Pancreas (tissue), 10 donors: ENCODE data around the gene SCD5. TPM values are rescaled to one million over a fixed set of nuclear protein-coding genes. Genes with fewer than 3 reads are reported as not detected.

ENCODE experiments used
- ATAC-seq, 4 donors: fragments of 200-7000 bp; cut with Tn5 transposase; one replicate each; pipeline versions ENCODE4 v1.8.0 to v1.9.1; 2020; ENCODE audit warnings: mild to moderate bottlenecking in 4 of 4, moderate library complexity in 4 of 4
- DNase-seq, 6 donors: peaks; one replicate each; pipeline ENCODE4 v3.0.0-alpha.2; 2020
- FAIRE-seq: peaks from 2 replicates; lab custom pipeline; 2012; peaks lifted over from hg19 to GRCh38; lab: Jason Lieb, UNC
- H3K27ac ChIP-seq, 4 donors: fragments of 200-600 bp; sonication (generic); 1 replicate in 3 of 4; 2 replicates in 1 of 4; pipeline versions ENCODE4 v1.5.0 to v1.8.0; 2020
- H3K27me3 ChIP-seq, 4 donors: fragments of 200-600 bp; one replicate each; pipeline ENCODE4 v1.8.0; 2021
- H3K36me3 ChIP-seq, 3 donors: fragments of 200-600 bp; sonication (generic) in 1 of 3; one replicate each; pipeline versions ENCODE4 v1.5.0 to v1.8.0; 2020 to 2021
- H3K4me1 ChIP-seq, 3 donors: fragments of 200-600 bp; one replicate each; pipeline ENCODE4 v1.8.0; 2021
- H3K4me3 ChIP-seq, 4 donors: fragments of 200-600 bp; sonication (generic) in 2 of 4; one replicate each; pipeline versions ENCODE4 v1.5.0 to v1.8.0; 2020 to 2021
- H3K9me3 ChIP-seq, 4 donors: fragments of 200-600 bp; one replicate each; pipeline ENCODE4 v1.8.0; 2021
- CTCF ChIP-seq, 4 donors: fragments of 200-600 bp; sonication (generic) in 3 of 4; IDR thresholded peaks; one replicate each; pipeline versions ENCODE4 v1.5.0 to v1.8.0; 2021; ENCODE audit warnings: antibody characterized with exemption in 4 of 4
- WGBS, 2 donors: extraction: QIAGEN DNeasy Blood & Tissue Kit; methylation state at CpG; one replicate each; pipeline ENCODE4 v1.1.7; 2013; 5-methylcytosine and 5-hydroxymethylcytosine counted together
- intact Hi-C, 3 donors: fragments of 100-400 bp; cut with DNase I; formaldehyde crosslinking; loops; one replicate each; pipeline versions ENCODE4 v1.11.1 to v1.14.2; 2022
- polyA plus RNA-seq, 2 donors: library from polyadenylated mRNA; stranded (reverse); fragments of 200-250 nt; gene quantifications; one replicate each; pipeline ENCODE4 v1.2.3, GENCODE V29; 2013
- total RNA-seq, 6 donors: library from RNA; stranded (reverse); fragmentation: NEBNext Ultra II Directional in 4 of 6; extraction: Animal tissue kit (Norgen Biotek cat#: 25700) in 4 of 6; gene quantifications; one replicate each; pipeline versions ENCODE4 v1.2.1 to v1.2.4, GENCODE V29; 2021 to 2023
- donor health status: healthy with polysubstance abuse.
- donor health status: DM: no; HTN: no; CAD: no; lungs with moderate emphysema.
- donor health status: DM: no; HTN: no; CAD: no.
- donor health status: control.
- donor health status: control.
- donor health status: Bipolar disorder and iron deficiency.
- donor health status: DM: yes; HTN: yes; CAD: no.
- donor health status: DM: no; HTN: no; CAD: no.
- donor health status: DM: no; HTN: no; CAD: no.
- donor health status: DM: yes; HTN: yes; CAD: no.

SCD5 gene
- total and polyA plus RNA-seq, 8 donors: 19.1 to 58.3 (median 31.3) TPM

- 83 to 84% methylated on average over 2 of the region's 2 CpGs for WGBS, 2 donors
- no peak overlapping the region for H3K4me3 ChIP-seq
- intact Hi-C loops: no loop called here
- H3K4me1 ChIP-seq: no peaks in the 10 kb centered on the region
- no peaks in the 10 kb centered on the region for H3K9me3 ChIP-seq
- ATAC-seq: no peak
- H3K36me3 ChIP-seq: no peaks in the 10 kb centered on the region
- no peak overlapping the region for H3K27ac ChIP-seq
- no peak for FAIRE-seq
- no peak for DNase-seq
- H3K27me3 ChIP-seq: no peaks in the 10 kb centered on the region
- no peak for TF ChIP-seq CTCF (IDR thresholded peaks at IDR 0.05)
Measured at GRCh38 chr4:82638479-82638878, 160.1 kb downstream of the SCD5 start.

- Histone ChIP-seq H3K27ac (peak overlapping the region in 1 of 4 donors; percentile 37), H3K4me3 (no peak overlapping the region), H3K27me3 (no peaks in the 10 kb centered on the region), H3K36me3 (no peaks in the 10 kb centered on the region), H3K4me1 (no peaks in the 10 kb centered on the region), H3K9me3 (no peaks in the 10 kb centered on the region)
- WGBS, 2 donors: 31 to 35% methylated on average over 1 of the region's 1 CpG
- DNase-seq (no peak), FAIRE-seq (no peak), ATAC-seq (peak in 3 of 4 donors; percentile 24 to 59 (median 46))
- intact Hi-C loops: no loop called here
- TF ChIP-seq CTCF (IDR thresholded peaks at IDR 0.05): no peak
Measured at GRCh38 chr4:82630079-82630478, 168.5 kb downstream of the SCD5 start.

GRCh38 chr4:82629238-82630000 lies 169.2 kb downstream of the SCD5 start:
- no peak for DNase-seq
- Histone ChIP-seq H3K27ac (peak overlapping the region in 1 of 4 donors; percentile 37), H3K9me3 (no peaks in the 10 kb centered on the region), H3K4me1 (no peaks in the 10 kb centered on the region), H3K36me3 (no peaks in the 10 kb centered on the region), H3K4me3 (no peak overlapping the region), H3K27me3 (no peaks in the 10 kb centered on the region)
- no peak for FAIRE-seq
- WGBS, 2 donors: 55 to 59% methylated on average over 2 of the region's 2 CpGs
- no peak for TF ChIP-seq CTCF (IDR thresholded peaks at IDR 0.05)
- ATAC-seq: peak in 1 of 4 donors; percentile 27
- intact Hi-C loops: no loop called here

GRCh38 chr4:82626251-82626868 lies 172.2 kb downstream of the SCD5 start:
- intact Hi-C loops: no loop called here
- no peak overlapping the region for H3K4me3 ChIP-seq
- H3K36me3 ChIP-seq: no peaks in the 10 kb centered on the region
- FAIRE-seq (no peak), ATAC-seq (no peak), DNase-seq (no peak)
- TF ChIP-seq CTCF (IDR thresholded peaks at IDR 0.05): no peak
- H3K27ac ChIP-seq: no peak overlapping the region
- H3K27me3 ChIP-seq: no peaks in the 10 kb centered on the region
- WGBS, 2 donors: 80 to 84% methylated on average over 9 of the region's 9 CpGs
- no peaks in the 10 kb centered on the region for H3K4me1 ChIP-seq
- no peaks in the 10 kb centered on the region for H3K9me3 ChIP-seq

- Histone ChIP-seq H3K27me3 (no peaks in the 10 kb centered on the region), H3K9me3 (no peaks in the 10 kb centered on the region), H3K27ac (no peak overlapping the region), H3K4me1 (no peaks in the 10 kb centered on the region), H3K4me3 (no peak overlapping the region), H3K36me3 (no peaks in the 10 kb centered on the region)
- FAIRE-seq: no peak
- no peak for TF ChIP-seq CTCF (IDR thresholded peaks at IDR 0.05)
- 90 to 91% methylated on average over 4 of the region's 4 CpGs for WGBS, 2 donors
- no peak for ATAC-seq
- DNase-seq: no peak
- intact Hi-C loops: no loop called here
Measured at GRCh38 chr4:82624819-82625218, 173.8 kb downstream of the SCD5 start.
